Effector CD4-positive, alpha-beta T cell (primary cell): ENCODE data around the gene HRH1.
"Not testable (repeated sequence)": the region's sequence is repeated elsewhere in the genome, so short reads cannot be mapped to it uniquely, and the experiment has no call there.

ENCODE experiments used
- DNase-seq: peaks from one replicate; pipeline ENCODE4 v3.0.0-alpha.2; 2020

Gene HRH1

DNA sequence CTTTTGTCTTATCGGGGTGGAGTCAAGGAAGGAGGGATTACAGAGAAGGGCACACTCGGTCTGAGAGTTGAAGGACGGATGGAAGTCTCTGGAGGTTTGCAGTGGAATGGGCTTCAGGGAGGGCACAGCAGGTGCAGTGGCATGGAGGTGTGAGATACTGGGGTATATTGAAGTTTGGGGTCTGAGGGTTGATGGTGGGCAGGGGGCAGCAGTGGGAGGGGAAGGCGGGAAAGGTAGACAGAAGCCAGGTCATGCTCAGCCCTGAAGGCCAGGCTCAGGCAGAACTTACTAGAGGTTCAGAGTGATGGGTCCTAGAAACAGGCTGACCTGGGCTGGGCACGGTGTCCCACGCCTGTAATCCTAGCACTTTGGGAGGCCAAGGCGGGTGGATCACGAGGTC lies 52.7 kb downstream of the HRH1 start:
- DNase-seq, result no peak

DNA sequence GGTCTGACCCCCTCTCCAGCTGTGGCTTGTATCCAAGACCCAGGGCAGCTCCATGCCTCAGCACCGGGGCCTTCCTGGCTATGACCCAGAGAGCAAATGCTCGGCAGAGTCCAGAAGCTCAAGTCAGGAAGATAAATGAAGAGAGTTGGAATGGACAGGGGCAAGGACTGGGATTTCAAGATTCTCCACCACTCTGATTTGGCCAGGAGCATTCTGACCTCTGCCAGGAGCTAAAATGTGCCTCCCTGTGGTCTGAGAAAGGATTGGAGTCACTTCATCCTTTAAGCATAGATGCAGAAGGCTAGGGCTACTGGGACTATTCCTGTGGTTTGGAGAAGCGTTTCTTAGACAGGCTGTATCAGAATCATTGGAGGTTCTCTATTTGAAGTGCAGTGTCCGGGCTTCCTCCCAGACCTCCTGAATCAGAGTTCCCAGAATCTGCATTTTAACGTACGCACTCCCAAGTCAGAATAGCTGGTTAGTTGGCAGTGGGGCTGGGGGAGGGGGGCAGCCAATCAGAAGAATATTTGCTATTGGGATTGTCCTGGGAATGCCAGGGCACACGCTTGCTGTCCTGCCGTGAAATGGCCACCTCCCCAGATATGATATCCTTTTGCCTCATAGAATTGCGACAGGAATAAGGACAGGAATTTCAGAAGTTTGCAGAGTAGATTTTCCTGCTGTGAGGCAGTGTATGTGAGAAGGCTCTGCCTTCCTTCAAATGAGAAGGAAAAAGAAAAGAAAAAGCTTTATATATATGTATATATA lies 57.4 kb downstream of the HRH1 start:
- no peak for DNase-seq

DNA sequence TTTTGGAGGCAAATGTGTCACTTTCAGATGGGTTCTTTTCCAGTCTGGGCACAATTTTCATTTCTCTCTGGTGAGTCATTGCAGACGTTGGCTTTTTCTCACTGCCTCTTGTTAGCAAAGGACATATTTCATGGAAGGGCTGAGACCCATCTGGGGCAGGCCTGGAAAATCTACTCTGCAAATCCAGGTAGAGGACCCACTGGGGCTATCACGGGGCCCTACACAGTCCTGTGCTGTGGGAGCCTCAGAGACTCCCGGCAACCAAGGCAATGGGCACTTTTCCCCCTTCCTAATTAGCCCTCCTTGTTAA lies 58.0 kb downstream of the HRH1 start:
- no peak for DNase-seq

DNA sequence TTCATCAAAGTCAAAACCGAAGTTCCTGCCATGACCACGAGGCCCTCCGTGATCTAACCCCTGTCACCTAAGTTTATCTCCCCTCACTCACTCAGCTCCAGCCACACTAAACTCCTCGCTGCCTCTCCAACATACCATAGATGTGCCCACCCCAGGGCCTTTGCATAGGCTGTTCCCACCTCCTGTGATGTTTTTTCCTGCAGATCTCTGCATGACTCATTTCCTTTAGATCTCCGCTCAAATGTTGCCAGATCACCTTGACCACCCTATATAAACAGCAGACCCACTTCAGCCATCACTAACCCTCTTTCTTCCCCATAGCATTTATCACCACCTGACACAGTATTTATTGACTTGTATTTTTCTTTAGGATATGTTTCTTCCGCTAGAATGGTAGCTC lies 58.5 kb downstream of the HRH1 start:
- no peak for DNase-seq

DNA sequence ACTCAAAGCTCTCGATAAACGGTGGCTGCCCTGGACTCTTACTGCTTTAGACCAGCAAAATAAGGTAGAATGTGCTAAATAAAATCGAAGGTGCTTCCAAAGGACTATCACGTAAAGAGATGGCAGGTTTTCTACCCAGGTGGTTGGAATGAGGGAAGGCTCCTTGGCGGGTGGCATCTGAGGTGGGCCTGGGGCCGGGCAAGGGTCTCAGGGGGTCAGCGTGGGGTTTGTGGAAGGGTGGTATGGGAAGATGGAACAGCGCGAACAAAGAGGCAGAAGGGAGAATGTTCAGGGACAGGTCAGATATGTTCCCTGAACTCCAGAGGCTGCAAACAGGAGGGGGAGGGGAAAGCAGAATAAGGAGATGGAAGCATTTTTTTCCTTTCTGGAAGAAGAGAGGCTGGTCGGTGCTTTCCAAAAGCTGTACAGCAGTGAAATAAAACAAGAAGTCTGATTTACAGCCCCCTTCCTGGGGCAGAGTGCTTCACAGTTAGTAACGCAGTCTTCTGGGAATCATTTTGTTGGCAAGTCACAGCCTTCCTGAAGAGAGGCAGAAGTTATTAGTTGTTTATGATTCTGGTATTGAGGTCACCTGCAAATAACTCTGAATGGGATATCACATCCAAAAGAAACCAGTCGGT lies 59.6 kb downstream of the HRH1 start:
- DNase-seq, result no peak

DNA sequence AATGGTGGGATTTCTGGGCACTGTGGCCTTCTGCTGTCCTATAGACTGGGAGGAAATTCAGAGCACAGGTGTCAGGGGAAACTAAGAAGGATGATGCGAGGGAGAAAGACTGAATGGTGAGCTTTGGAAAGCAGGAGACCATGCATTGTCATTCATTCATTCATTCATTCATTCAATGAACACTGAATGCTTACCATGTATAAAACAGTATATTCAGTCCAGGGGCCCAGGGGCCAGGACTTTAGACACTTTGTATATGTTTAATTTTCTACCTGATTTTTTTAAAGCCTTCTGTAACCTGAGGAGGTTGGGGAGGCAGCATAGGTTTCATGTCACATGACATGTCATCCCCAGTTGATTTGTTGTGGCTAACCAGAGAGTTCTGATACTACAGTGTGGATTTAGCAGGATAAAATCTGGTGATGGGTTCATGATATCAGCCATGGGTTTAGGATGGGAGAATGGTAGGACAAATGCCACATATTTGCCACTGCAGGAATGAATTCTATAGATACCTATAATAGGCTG lies 60.2 kb downstream of the HRH1 start:
- no peak for DNase-seq

DNA sequence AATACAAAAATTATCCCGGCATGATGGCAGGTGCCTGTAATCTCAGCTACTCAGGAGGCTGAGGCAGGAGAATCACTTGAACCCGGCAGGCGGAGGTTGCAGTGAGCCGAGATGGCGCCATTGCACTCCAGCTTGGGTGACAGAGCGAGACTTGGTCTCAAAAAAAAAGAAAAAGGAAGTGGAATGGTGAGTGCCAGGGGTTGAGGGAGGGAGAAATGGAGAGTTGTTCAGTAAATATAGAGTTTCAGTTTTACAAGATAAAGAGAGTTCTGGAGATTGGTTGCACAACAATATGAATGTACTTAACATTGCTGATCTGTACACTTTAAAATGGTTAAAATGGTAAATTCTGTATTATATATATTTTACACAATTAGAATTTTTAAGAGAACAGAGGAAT lies 63.1 kb downstream of the HRH1 start:
- not testable (repeated sequence) for DNase-seq

DNA sequence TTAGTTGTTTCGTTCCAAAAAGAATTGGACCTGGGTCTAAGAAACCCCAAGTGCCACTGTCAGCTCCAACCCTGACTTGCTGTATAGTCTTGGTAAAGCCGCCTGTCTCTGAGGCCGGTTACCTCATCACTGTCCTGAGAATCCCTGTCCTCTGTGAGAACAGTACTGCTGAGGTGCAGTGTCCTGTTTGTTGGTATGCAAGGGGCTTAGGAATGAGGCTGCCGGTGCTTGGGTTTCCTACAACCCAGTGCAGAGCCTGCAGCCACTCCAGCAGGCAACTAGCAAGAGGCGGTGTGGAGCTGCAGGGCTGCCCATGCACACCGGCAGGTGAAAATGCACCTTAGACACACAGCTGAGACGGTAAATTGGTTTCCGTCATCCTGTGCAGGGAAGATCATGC lies 65.9 kb downstream of the HRH1 start:
- DNase-seq, result no peak

DNA sequence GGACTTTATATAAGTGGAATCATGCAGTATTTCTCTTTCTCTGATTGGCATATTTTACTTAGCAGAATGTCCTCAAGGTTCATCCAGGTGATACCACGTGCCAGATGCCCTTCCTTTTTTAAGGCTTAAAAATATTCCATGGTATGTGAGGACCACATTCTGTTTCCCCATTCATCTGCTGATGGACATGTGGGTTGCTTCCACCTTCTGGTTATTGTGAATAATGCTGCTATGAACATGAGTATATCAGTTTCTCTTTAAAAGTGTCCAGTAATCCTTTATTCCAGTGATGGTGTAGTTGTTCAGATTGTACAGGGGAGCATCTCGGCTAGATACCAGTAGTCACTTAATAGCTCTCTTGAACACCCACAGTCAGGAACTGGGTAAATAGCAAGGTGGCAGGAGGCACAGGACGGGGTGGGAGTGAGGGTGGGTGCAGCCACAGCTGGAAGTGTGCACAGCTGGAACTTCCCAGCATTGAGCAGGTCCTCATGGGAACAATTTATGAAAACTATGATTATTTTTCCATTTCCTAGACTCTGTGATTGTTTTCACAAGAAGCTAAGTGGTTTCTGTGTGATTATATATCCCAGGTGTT lies 67.6 kb downstream of the HRH1 start:
- DNase-seq, result no peak

DNA sequence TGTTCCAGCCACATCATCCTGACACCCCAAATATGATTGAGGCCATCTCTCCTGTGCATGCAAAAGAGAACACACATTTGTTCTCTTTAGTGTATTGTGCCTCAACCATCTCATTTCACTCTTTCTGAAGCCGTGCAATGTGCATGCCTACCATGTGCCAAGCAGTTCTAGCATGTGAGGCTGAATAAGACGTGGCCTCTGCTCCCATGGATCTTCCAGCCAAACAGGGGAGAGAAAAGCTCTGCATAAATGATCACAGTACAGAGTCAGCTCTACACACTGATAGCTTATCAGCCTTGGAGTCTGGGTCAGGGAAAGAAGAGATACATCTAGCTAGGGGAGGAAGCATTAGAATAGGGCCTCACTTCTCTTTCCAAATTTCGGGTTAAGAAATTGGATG lies 69.7 kb downstream of the HRH1 start:
- DNase-seq, result no peak

DNA sequence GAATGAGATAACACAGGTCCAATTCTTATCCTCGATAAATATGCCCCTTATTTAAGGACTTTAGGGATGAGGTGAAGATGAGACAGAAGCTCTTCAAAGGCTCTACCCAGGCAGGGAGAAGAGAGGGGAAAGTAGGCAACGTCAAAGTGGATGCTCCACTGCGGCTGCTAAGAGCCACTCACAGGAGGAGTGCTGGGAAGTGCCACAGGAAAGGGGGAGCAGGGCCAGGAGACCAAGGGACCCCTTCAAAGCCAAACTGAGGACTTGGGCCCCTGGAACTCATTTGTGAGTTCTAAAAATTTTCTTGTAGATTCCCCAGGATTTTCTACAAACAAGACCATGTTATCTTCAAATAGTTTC lies 70.6 kb downstream of the HRH1 start:
- DNase-seq, result no peak

DNA sequence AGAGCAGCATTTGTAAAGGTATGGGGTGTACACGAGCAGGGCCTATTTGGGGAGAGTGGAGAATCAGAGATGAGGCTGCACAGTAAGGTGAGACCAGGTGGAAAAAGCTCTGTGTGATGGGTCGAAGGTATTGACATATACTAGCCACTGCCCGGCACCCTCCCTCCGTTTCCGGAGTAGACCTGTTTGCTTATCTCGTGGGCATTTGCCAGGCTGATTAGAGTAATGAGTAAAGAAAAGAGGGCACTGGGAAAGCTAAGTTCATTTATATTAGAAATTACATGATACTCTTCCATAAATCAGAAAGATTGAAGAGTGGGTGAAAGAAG lies 71.7 kb downstream of the HRH1 start:
- DNase-seq, result no peak

DNA sequence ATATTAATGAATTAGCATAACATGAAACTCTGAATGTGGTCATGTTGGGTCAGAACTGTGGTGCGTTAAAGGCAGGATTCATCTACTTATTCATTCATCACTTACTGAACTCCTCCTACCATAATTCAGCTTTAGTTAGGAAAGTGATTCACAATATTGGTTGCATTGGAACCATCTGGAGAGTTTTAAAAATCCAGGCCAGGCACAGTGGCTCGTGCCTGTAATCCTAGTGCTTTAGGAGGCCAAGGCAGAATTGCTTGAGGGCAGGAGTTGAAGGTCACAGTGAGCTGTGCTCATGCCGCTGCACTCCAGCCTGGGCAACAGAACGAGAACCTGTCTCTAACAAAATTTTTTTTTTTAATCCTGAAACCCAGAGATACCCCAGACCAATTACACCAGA lies 73.7 kb downstream of the HRH1 start:
- no peak for DNase-seq

DNA sequence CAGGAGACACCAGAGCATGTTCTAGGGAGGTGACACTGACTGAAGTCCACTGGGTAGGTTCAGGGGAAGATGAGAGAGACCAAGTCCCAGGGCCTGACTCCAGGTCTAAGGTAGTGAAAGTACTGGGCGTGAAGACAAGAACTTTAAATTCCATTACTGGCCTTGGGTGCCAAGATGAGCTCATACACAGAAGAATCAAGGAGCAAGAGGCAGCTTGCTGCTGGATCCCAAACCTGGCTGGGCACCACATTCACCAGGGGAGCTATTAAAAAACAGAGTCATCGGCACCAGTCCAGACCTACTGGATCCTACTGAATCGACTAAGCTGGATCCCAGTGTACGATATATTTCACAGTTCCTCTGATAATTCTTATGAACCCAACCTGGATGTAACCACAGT lies 75.8 kb downstream of the HRH1 start:
- DNase-seq, result no peak

DNA sequence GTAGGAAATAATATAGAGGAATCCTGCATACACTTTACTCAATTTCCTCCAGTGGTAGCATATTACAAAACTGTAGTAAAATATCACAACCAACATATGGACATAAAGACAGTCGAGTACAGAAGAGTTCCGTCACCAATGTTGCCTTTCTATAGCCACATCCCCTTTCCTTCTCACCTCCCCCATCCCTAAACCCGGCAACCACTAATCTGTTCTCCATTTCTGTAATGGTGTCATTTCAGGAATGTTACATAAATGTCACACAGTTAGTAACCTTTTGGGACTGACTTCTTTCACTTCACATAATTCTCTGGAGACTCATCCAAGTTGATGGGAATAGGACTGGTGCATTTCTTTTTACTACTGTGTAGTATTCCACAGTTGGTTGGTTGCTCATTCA lies 76.5 kb downstream of the HRH1 start:
- no peak for DNase-seq

DNA sequence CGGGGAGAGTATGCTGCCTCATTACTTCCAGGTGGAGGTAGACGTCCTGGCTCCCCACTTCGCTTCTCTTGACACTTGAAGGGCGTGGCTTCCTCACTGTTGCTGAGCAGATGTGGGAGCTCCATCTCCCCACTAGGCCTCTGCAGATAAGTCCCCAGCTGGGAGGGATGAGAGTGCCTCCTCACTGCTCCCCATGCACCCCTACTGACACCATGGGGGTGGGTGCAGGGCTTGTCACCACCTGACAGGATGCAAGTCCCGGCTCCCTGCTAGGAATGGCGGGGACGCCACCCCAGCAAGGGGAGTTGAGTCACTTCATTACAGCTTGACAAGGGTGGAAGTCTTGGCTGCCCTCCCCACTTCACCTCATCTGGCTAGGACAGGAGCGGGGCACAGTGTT lies 81.1 kb downstream of the HRH1 start:
- DNase-seq, result no peak

DNA sequence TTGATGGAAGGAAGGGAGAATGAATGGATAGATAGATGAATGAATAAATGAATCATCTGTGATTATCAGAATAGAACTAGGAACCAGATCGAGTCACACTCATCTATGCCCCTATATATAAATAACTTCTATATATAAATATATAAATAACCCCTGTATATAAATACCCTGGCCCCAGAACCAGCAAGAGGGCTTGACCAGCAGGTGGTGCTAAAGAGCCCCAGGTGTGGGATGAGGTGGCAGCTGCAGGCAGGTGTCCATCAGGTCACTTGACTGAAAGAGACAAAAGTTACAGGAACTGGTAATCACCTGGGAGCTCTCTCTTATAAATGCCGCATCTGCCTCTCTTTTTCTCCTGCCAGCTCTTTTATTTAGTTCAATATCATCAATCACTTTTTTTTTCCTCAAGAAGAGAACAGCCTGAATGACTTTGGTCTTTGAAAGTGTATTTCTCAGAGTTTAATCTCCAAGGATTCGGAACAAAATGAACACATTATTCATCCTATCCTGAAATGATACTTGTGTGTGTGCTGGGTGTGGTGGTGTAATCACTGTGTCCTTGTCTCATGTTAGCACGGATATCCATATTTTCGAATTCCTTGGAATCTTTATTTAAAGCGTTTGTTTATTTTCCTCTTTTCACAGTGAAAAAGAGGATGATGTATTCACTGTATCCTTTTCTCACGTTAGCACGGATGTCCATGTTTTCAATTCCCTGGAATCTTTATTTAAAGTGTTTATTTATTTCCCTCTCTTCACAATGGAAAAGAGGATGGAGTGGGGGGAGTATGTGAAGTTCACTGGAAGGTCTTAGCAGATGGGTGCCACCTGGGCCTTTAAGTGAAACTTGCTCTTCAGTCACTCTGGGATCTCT lies 82.5 kb downstream of the HRH1 start:
- peak; percentile 78 for DNase-seq

DNA sequence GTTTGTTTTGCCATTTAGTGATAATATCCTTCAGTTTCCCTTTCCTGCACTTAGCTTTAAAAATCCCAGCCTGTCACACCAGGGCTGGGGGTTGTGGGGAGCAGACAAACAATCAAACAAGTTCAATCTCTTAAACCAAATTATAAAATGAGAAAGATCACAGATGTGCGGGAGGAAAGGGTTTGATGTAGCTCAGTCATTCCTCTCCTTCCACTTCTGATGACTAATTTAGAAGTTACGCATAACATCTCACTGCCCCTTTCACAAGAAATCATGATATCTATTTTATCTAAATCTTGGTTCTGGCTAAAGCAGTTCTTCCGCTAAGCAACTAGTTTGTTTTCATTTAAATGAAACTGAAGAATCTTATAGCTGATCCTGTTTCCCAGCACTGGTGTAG lies 83.8 kb downstream of the HRH1 start:
- DNase-seq, result no peak

DNA sequence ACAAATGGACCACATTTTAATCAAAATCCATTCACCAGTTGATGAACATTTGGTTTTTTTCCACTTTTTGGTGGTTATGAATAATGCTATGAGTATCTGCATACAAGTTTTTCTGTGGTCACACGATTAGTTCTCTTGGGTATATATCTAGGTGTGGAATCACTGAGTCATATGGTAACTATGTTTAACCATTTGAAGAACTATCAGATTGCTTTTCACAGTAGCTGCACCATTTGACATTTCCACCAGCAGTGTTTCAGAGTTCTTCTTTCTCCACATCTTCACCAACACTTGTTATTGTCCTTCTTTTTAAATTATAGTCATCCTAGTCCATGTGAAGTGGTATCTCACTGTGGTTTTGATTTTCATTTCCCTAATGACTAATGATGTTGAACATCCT lies 84.6 kb downstream of the HRH1 start:
- no peak for DNase-seq

DNA sequence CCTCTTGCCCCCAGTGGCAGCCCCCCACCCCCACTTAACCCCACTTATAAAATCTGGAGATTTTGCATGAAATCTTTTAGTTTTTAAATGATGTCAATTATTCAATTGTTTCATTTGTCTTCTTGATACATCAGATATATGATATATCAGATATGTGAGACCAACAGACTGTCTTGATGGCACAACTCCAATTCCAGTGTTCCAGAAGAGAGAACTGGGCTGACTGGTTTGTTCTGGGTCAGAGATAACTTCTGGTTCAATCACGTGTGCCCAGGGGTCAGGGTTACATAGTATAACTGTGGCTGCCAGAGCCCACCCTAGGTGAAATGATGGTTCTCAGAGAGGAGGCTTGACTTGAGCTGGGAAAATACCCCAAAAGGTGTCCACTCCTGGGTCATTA lies 85.5 kb downstream of the HRH1 start:
- no peak for DNase-seq

DNA sequence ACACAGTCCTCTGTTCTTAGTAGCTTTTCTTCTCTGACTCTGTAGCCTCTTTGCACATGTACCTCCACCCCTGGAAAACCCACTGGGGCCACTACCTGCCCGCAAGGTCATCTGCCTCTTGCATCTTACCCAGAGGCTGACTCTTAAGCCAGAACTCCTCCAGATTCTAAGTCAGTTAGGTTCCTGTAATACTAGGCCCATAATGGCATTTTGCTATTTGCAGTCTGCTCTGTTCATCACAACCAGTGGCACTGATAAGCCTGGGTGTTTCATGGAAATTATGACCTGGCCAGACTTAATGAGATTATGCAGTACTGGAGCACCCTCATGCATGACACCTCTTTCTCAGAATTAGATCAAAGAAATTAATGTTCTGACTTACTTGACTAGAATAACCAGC lies 86.2 kb downstream of the HRH1 start:
- DNase-seq, result no peak

DNA sequence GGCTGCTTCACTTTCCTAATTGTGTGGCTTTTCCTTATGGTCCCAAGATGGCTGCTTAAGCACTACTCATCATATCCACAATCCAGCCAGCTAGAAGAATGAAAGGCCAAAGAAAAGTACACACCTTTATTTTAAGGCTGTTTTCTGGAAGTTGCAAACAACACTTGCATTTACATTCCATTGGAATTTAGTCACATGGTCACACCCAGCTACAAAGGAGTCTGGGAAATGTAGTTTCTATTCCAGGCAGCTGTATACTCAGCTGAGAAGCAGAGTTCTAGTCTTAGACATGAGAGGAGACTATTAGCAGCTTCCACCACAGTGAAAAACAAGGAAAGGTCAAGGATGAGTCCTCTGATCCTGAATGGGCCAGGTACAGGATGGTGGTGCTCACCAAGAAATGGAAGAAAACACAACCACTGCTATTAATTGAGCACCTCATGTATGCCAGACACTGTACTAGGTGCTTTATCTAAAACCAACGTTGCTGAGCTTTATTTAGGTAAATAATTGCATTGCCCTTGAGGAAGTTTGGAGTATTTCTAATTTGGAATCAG lies 89.9 kb downstream of the HRH1 start:
- DNase-seq, result no peak

DNA sequence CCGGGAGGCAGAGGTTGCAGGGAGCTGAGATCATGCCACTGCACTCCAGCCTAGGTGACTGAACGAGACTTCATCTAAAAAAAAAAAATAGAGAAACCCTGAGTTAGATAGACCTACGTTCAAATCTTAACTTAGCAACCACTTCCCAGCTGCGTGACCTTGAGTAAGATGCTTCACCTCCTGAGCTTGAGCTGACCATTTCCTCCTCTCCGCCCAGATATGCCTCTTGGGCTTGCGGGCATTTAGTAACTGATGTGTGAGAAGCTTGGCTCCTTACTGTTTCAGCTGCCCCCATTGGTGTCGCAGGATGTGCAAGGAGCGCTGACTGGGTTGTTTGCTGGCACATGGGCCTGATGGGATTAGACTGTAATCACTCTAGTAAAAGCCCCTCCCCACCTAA lies 91.0 kb downstream of the HRH1 start:
- no peak for DNase-seq
